Transverse colon (tissue), 4 donors: ENCODE measurements around the gene NDEL1. TPM values are rescaled to one million over a fixed set of nuclear protein-coding genes. Genes with fewer than 3 reads are reported as not detected.

Source experiments
- DNase-seq: peaks from one replicate; pipeline ENCODE4 v3.0.0-alpha.2; 2019
- H3K27ac ChIP-seq, 4 donors: fragments of 200-600 bp; sonication (generic); 2 replicates each; pipeline ENCODE4 v1.5.1; 2016 to 2018; ENCODE audit warnings: inconsistent platforms in 4 of 4
- H3K27me3 ChIP-seq: fragments of 200-600 bp; sonication (generic); 2 replicates; pipeline ENCODE4 v1.5.1; 2017; ENCODE audit warnings: inconsistent platforms
- H3K36me3 ChIP-seq, 4 donors: fragments of 200-600 bp; sonication (generic); 2 replicates each; pipeline ENCODE4 v1.5.1; 2017 to 2019; ENCODE audit warnings: inconsistent platforms in 4 of 4
- H3K4me1 ChIP-seq, 4 donors: fragments of 200-600 bp; sonication (generic); 2 replicates each; pipeline ENCODE4 v1.5.1; 2017 to 2020; ENCODE audit warnings: inconsistent platforms in 4 of 4
- H3K4me3 ChIP-seq, 4 donors: fragments of 200-600 bp; sonication (generic); 1 replicate in 1 of 4; 2 replicates in 3 of 4; pipeline versions ENCODE4 v1.5.1 to v1.6.1; 2017 to 2019; ENCODE audit warnings: inconsistent platforms in 4 of 4
- H3K9me3 ChIP-seq, 2 donors: fragments of 200-600 bp; sonication (generic); 2 replicates each; pipeline ENCODE4 v1.5.1; 2017 to 2019; ENCODE audit warnings: inconsistent platforms in 2 of 2
- EP300 ChIP-seq: sonication (generic); formaldehyde crosslinking; IDR thresholded peaks from one replicate; pipeline ENCODE4 v1.6.1; 2017; ENCODE audit warnings: antibody characterized with exemption, low read depth
- POLR2A ChIP-seq: fragments of 450-650 bp; IDR thresholded peaks from one replicate; pipeline ENCODE4 v1.6.1; 2016; ENCODE audit warnings: antibody characterized with exemption, mild to moderate bottlenecking, moderate library complexity
- POLR2AphosphoS5 ChIP-seq, 3 donors: sonication (generic); formaldehyde crosslinking; IDR thresholded peaks; one replicate each; pipeline ENCODE4 v1.6.1; 2016; ENCODE audit warnings: antibody characterized with exemption in 3 of 3
- WGBS, 2 donors: methylation state at CpG; one replicate each; pipeline ENCODE4 v1.1.5; 2018; ENCODE audit warnings: low coverage in 1 of 2; 5-methylcytosine and 5-hydroxymethylcytosine counted together
- in situ Hi-C, 4 donors: fragments of 200-750 bp; cut with MboI; loops; one replicate each; pipeline versions ENCODE4 v1.15.0 to v1.15.1; 2017; ENCODE audit warnings: low sequenced_read_pairs in 3 of 4, low pct_ligation_motif_present in 1 of 4, low pct_unique_long_range_greater_than_20kb in 1 of 4
- intact Hi-C: fragments of 100-400 bp; cut with DNase I; formaldehyde crosslinking; loops from one replicate; pipeline ENCODE4 v1.15.1; 2023; ENCODE audit warnings: low total_unique reads
- total RNA-seq, 4 donors: library from RNA; depleted of rRNA; stranded (reverse); fragments of >200 nt; gene quantifications; one replicate each; pipeline ENCODE4 v1.1.0, GENCODE V29; 2016
- TF ChIP-seq, protein P1 (sequence below), 5 experiments: fragments of 200-600 bp in 3 of 5; fragments of 450-650 bp in 2 of 5; sonication (generic) in 3 of 5; IDR thresholded peaks; 1 replicate in 2 of 5; 2 replicates in 3 of 5; pipeline ENCODE4 v1.5.1; 2016 to 2017; ENCODE audit warnings: antibody characterized with exemption in 5 of 5, inconsistent platforms in 3 of 5, mild to moderate bottlenecking in 2 of 5, moderate library complexity in 1 of 5

The NDEL1 gene
- total RNA-seq, 4 donors from 2014 or later, result 28.3 to 82.4 (median 77.2) TPM

DNA sequence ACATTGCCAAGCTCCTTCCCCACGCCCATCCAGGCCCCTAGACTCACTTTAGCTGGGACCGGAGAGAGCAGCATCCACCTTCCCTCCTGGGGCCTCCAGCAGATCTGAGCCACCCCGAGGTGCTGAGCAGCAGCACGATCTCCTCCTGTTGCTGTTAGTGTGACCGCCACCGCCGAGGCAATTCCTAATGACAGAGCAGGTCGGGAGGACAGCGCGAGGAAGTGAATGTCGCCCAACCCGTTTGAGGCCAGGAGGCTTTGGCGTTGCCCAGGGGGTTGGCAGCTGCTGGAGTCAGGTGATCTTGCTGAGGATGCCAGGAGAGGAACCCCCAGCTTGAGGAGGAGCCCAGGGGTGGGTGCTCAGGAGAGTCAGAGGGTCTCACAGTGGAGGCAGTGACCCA is 38.0 kb upstream of the NDEL1 start, which contains the start of gene RNF222:
Gene RNF222 (minus strand): TSS at position 192 of the 400 bp plus-strand sequence. CDS start 4,366 bp downstream, outside the sequence.
- WGBS, 2 donors, result 53% methylated on average over 13 of the region's 13 CpGs; no CpG with 5 or more reads in 1 of the 2 donors
- Histone ChIP-seq H3K4me3 (no peak within 1 kb of the TSS), H3K27ac (no peak within 1 kb of the TSS), H3K4me1 (peaks cover 0 to 6% (median 5%) of the 10 kb centered on the region in 4 donors), H3K27me3 (peaks cover 46% of the 10 kb centered on the region), H3K9me3 (no peaks in the 10 kb centered on the region), H3K36me3 (no peaks in the 10 kb centered on the region)
- intact Hi-C loops, result no loop called here
- no peak for DNase-seq
- TF ChIP-seq EP300, result no peak
- in situ Hi-C loops, result no loop called here

- H3K27me3 ChIP-seq, result peaks cover 46% of the 10 kb centered on the region
- in situ Hi-C loops (no loop called here), intact Hi-C loops (no loop called here)
- TF ChIP-seq POLR2A, result no peak
- no peak for TF ChIP-seq EP300
- TF ChIP-seq, protein P1, sequence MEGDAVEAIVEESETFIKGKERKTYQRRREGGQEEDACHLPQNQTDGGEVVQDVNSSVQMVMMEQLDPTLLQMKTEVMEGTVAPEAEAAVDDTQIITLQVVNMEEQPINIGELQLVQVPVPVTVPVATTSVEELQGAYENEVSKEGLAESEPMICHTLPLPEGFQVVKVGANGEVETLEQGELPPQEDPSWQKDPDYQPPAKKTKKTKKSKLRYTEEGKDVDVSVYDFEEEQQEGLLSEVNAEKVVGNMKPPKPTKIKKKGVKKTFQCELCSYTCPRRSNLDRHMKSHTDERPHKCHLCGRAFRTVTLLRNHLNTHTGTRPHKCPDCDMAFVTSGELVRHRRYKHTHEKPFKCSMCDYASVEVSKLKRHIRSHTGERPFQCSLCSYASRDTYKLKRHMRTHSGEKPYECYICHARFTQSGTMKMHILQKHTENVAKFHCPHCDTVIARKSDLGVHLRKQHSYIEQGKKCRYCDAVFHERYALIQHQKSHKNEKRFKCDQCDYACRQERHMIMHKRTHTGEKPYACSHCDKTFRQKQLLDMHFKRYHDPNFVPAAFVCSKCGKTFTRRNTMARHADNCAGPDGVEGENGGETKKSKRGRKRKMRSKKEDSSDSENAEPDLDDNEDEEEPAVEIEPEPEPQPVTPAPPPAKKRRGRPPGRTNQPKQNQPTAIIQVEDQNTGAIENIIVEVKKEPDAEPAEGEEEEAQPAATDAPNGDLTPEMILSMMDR (IDR thresholded peaks at IDR 0.05), result no peak
- TF ChIP-seq POLR2AphosphoS5 (IDR thresholded peaks at IDR 0.05), result no peak
- H3K36me3 ChIP-seq, result no peaks in the 10 kb centered on the region
- no peaks in the 10 kb centered on the region for H3K9me3 ChIP-seq
- no peak overlapping the region for H3K4me3 ChIP-seq
- DNase-seq, result no peak
- peaks cover 0 to 4% (median under 1%) of the 10 kb centered on the region in 4 donors for H3K4me1 ChIP-seq
- 64 to 68% methylated on average over 1 to 6 of the region's 6 CpGs for WGBS, 2 donors
- no peak overlapping the region for H3K27ac ChIP-seq
These were observed 36.7 kb upstream of the NDEL1 start for GRCh38 chr17:8398980-8399379.

DNA sequence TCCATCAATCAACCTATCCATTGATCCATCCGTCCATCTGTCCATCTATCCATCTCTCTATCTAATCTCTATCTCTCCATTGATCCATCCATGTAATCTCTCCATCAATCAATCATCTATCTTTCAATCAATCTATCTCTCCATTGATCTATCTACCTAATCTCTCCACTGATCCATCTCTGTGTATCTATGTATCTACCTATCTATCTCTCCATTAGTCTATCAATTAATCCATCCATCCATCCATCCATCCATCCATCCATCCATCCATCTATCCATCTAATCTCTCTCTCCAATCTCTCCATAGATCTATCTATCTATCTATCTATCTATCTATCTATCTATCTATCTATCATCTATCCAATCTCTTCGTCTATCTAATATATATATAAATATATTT is 34.6 kb upstream of the NDEL1 start:
- Histone ChIP-seq H3K36me3 (no peaks in the 10 kb centered on the region), H3K27ac (no peak overlapping the region), H3K9me3 (no peaks in the 10 kb centered on the region), H3K27me3 (peaks cover 31% of the 10 kb centered on the region), H3K4me3 (no peak overlapping the region), H3K4me1 (no peaks in the 10 kb centered on the region)
- DNase-seq, result no peak
- in situ Hi-C loops (loop anchor here in 1 of 4 donors (25.0 kb wide), 1 partner anchor 336 kb away; the partner anchor contains the start of gene CCDC42), intact Hi-C loops (no loop called here)
- WGBS, 2 donors, result 85 to 93% methylated on average over 2 of the region's 2 CpGs
- no peak for TF ChIP-seq POLR2A
- no peak for TF ChIP-seq POLR2AphosphoS5 (IDR thresholded peaks at IDR 0.05)
- TF ChIP-seq, protein P1 (IDR thresholded peaks at IDR 0.05), result no peak
- TF ChIP-seq EP300, result no peak

- intact Hi-C loops, result no loop called here
- 75 to 82% methylated on average over 10 to 11 of the region's 11 CpGs for WGBS, 2 donors
- Histone ChIP-seq H3K4me1 (peaks cover 0 to under 1% (median 0%) of the 10 kb centered on the region in 4 donors), H3K36me3 (no peaks in the 10 kb centered on the region), H3K9me3 (no peaks in the 10 kb centered on the region), H3K4me3 (no peak overlapping the region), H3K27me3 (peaks cover 12% of the 10 kb centered on the region), H3K27ac (no peak overlapping the region)
- no peak for DNase-seq
- no peak for TF ChIP-seq EP300
- TF ChIP-seq, protein P1 (IDR thresholded peaks at IDR 0.05), result no peak
- no peak for TF ChIP-seq POLR2AphosphoS5 (IDR thresholded peaks at IDR 0.05)
- TF ChIP-seq POLR2A, result no peak
- in situ Hi-C loops, result loop anchor here in 1 of 4 donors (25.0 kb wide), 1 partner anchor 334 kb away; the partner anchor contains the start of gene CCDC42
These were observed 32.7 kb upstream of the NDEL1 start for GRCh38 chr17:8402921-8403536.
